Hepatocyte (in vitro differentiated cells): ENCODE results near the gene NPAS3. TPM values are rescaled to one million over a fixed set of nuclear protein-coding genes. Genes with fewer than 3 reads are reported as not detected.

Experiments used
- DNase-seq: peaks from one replicate; pipeline ENCODE4 v3.0.0-alpha.2; 2016; ENCODE audit warnings: low spot score
- H2AFZ ChIP-seq: fragments of 200-600 bp; sonication (generic); 2 replicates; pipeline ENCODE4 v1.6.0; 2016; ENCODE audit warnings: antibody characterized with exemption, mild to moderate bottlenecking
- H3K27ac ChIP-seq: fragments of 200-600 bp; sonication (generic); 2 replicates; pipeline ENCODE4 v1.5.1; 2016; ENCODE audit warnings: mild to moderate bottlenecking
- H3K27me3 ChIP-seq: fragments of 200-600 bp; sonication (generic); 2 replicates; pipeline ENCODE4 v1.6.1; 2016
- H3K36me3 ChIP-seq: fragments of 200-600 bp; sonication (generic); replicated peaks from 2 replicates; pipeline ENCODE4 v1.5.1; 2016; ENCODE audit warnings: low read depth; ENCODE audit not compliant: insufficient read depth
- H3K4me1 ChIP-seq: fragments of 200-600 bp; sonication (generic); 2 replicates; pipeline ENCODE4 v1.5.1; 2016; ENCODE audit warnings: mild to moderate bottlenecking, moderate library complexity; ENCODE audit not compliant: insufficient read depth
- H3K4me2 ChIP-seq: fragments of 200-600 bp; sonication (generic); 2 replicates; pipeline ENCODE4 v1.6.0; 2016
- H3K4me3 ChIP-seq: fragments of 200-600 bp; sonication (generic); 2 replicates; pipeline ENCODE4 v1.5.1; 2016; ENCODE audit warnings: mild to moderate bottlenecking
- H3K79me2 ChIP-seq: fragments of 200-600 bp; sonication (generic); 2 replicates; pipeline ENCODE4 v1.6.0; 2017; ENCODE audit warnings: mild to moderate bottlenecking
- H3K9me2 ChIP-seq: fragments of 200-600 bp; sonication (generic); replicated peaks from 2 replicates; pipeline ENCODE4 v1.6.0; 2017; ENCODE audit warnings: mild to moderate bottlenecking; ENCODE audit not compliant: insufficient read depth
- H3K9me3 ChIP-seq: fragments of 200-600 bp; sonication (generic); 2 replicates; pipeline ENCODE4 v1.5.1; 2016; ENCODE audit warnings: low read depth, mild to moderate bottlenecking
- H4K20me1 ChIP-seq: fragments of 200-600 bp; sonication (generic); 2 replicates; pipeline ENCODE4 v1.6.0; 2016; ENCODE audit warnings: mild to moderate bottlenecking; ENCODE audit not compliant: insufficient read depth, poor library complexity, severe bottlenecking
- CTCF ChIP-seq: fragments of 200-600 bp; sonication (generic); IDR thresholded peaks from 2 replicates; pipeline ENCODE4 v1.5.1; 2016; ENCODE audit warnings: antibody characterized with exemption, mild to moderate bottlenecking; ENCODE audit not compliant: poor library complexity
- EZH2 ChIP-seq: fragments of 200-600 bp; sonication (generic); IDR thresholded peaks from 2 replicates; pipeline ENCODE4 v1.6.1; 2016; ENCODE audit warnings: antibody characterized with exemption, mild to moderate bottlenecking, borderline replicate concordance
- EZH2phosphoT487 ChIP-seq: fragments of 200-600 bp; sonication (generic); IDR thresholded peaks from one replicate; pipeline ENCODE4 v1.6.1; 2018; ENCODE audit warnings: antibody characterized with exemption, mild to moderate bottlenecking, low read depth, moderate library complexity; ENCODE audit not compliant: unreplicated experiment, severe bottlenecking
- WGBS: methylation state at CpG from one replicate; pipeline ENCODE4 v1.1.6; 2016; ENCODE audit warnings: low lambda C conversion rate; ENCODE audit errors: missing lambda C conversion rate; 5-methylcytosine and 5-hydroxymethylcytosine counted together
- polyA plus RNA-seq: library from polyadenylated mRNA; unstranded; fragments of >200 nt; fragmentation: Nextera tagmentation; extraction: Ambion mirVana; gene quantifications from 2 replicates; pipeline ENCODE4 v1.2.1, GENCODE V29; 2016
- total RNA-seq: library from RNA; depleted of rRNA; stranded (reverse); fragments of >200 nt; gene quantifications from 2 replicates; pipeline ENCODE4 v1.2.3, GENCODE V29; 2014

The NPAS3 gene
- total and polyA plus RNA-seq, 2 experiments from 2014 or later = 0.11 to 1.1 TPM

DNA sequence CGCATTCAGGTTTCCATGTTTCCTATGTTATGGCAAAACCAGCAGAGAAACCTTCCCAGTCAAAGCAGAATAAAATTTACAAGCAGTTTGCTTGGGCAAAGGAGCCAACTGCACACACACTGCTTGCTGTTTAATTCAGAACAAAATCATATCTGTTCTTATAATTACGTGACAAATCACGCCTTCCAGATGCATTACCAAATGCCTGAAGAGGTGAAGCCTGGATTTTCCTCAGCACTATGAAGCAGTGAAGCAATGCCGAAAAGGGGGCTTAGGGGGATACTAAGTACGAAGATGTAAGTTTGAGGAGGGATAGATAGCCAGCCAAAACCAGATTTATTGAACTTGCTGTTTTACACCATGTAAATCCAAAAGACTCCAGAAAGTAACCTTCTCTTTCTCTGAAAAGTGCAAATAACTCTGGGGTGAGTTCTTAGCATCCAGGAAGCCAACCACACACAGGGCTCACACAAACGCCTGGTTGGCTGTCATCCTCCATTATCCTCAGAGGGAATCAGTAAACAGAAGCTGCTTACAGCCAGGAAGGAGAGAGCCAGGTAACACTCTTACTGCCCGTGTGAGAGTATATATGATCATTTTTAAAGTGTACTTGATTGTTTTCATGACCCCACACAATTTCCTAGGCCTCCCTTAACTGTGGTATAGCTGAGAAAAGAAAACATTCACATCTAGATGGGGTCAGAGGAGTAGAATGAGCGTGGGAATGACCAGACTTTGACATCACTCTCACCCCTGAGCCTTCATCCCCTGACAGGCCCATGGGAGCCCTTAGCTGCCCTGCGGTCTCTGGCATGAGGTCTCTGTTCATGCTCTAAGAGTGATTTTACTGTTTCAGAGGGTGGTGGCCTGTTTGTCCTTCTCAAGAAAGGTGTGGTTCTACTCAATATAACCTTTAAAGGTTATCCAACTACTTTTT, 569.7 kb downstream of the NPAS3 start:
- Histone ChIP-seq H3K9me2 (no peaks in the 10 kb centered on the region), H3K27me3 (no peaks in the 10 kb centered on the region), H3K79me2 (no peaks in the 10 kb centered on the region), H3K9me3 (no peaks in the 10 kb centered on the region), H3K36me3 (no peaks in the 10 kb centered on the region), H3K4me2 (no peak overlapping the region), H4K20me1 (no peaks in the 10 kb centered on the region), H3K4me1 (no peaks in the 10 kb centered on the region), H3K4me3 (no peak overlapping the region), H2AFZ (no peak overlapping the region), H3K27ac (no peak overlapping the region)
- no peak for TF ChIP-seq EZH2phosphoT487
- TF ChIP-seq CTCF = no peak
- no peak for TF ChIP-seq EZH2
- no peak for DNase-seq
- WGBS = 83% methylated on average over 9 of the region's 9 CpGs

GRCh38 chr14:33509454-33509853, 570.8 kb downstream of the NPAS3 start:
- no peaks in the 10 kb centered on the region for H3K27me3 ChIP-seq
- no peak overlapping the region for H3K27ac ChIP-seq

GRCh38 chr14:33510063-33510481, 571.4 kb downstream of the NPAS3 start:
- DNase-seq = no peak
- no peak overlapping the region for H3K27ac ChIP-seq
- no peaks in the 10 kb centered on the region for H3K79me2 ChIP-seq
- H3K9me2 ChIP-seq = no peaks in the 10 kb centered on the region
- H3K4me3 ChIP-seq = no peak overlapping the region
- TF ChIP-seq EZH2phosphoT487 (no peak), CTCF (no peak), EZH2 (no peak)
- no peaks in the 10 kb centered on the region for H3K9me3 ChIP-seq
- H4K20me1 ChIP-seq = no peaks in the 10 kb centered on the region
- no peaks in the 10 kb centered on the region for H3K27me3 ChIP-seq
- no peak overlapping the region for H2AFZ ChIP-seq
- WGBS = 77% methylated on average over 6 of the region's 6 CpGs
- H3K4me2 ChIP-seq = no peak overlapping the region
- H3K4me1 ChIP-seq = no peaks in the 10 kb centered on the region
- no peaks in the 10 kb centered on the region for H3K36me3 ChIP-seq

More at GRCh38 chr14:33509454-33509853, 570.8 kb downstream of the NPAS3 start:
- no peak overlapping the region for H3K4me3 ChIP-seq
- H2AFZ ChIP-seq = no peak overlapping the region
- H3K79me2 ChIP-seq = no peaks in the 10 kb centered on the region
- H3K4me1 ChIP-seq = no peaks in the 10 kb centered on the region
- DNase-seq = no peak
- WGBS = 82% methylated on average over 3 of the region's 3 CpGs
- no peaks in the 10 kb centered on the region for H4K20me1 ChIP-seq
- H3K9me3 ChIP-seq = no peaks in the 10 kb centered on the region
- no peaks in the 10 kb centered on the region for H3K9me2 ChIP-seq
- H3K36me3 ChIP-seq = no peaks in the 10 kb centered on the region
- TF ChIP-seq EZH2 (no peak), CTCF (no peak), EZH2phosphoT487 (no peak)
- H3K4me2 ChIP-seq = no peak overlapping the region
